Spleen (tissue), 7 donors: ENCODE data around the gene CACNB1.

ENCODE experiments used
- CTCF ChIP-seq, 11 experiments: fragments of 200-600 bp in 7 of 11; fragments of 450-650 bp in 4 of 11; sonication (generic) in 4 of 11; IDR thresholded peaks in 8 of 11; conservative IDR thresholded peaks in 3 of 11; 1 replicate in 7 of 11; 2 replicates in 4 of 11; pipeline versions ENCODE4 v1.4.0 to v1.8.0; 2016 to 2021; ENCODE audit warnings: antibody characterized with exemption in 11 of 11, inconsistent platforms in 4 of 11, mild to moderate bottlenecking in 1 of 11
- POLR2A ChIP-seq, 3 donors: fragments of 450-650 bp; IDR thresholded peaks; one replicate each; pipeline ENCODE4 v1.5.1; 2017; ENCODE audit warnings: antibody characterized with exemption in 3 of 3, mild to moderate bottlenecking in 1 of 3
- POLR2AphosphoS5 ChIP-seq, 3 donors: sonication (generic); formaldehyde crosslinking; IDR thresholded peaks; one replicate each; pipeline ENCODE4 v1.5.1; 2017; ENCODE audit warnings: antibody characterized with exemption in 3 of 3
- donor health status: DM: no; HTN: no; CAD: no; lungs with moderate emphysema.
- donor health status: DM: no; HTN: no; CAD: no.
- donor health status: DM: no; HTN: no; CAD: no.

- no peak for TF ChIP-seq POLR2AphosphoS5 (IDR thresholded peaks at IDR 0.05)
- TF ChIP-seq CTCF (IDR thresholded peaks at IDR 0.05 in 8 of 11, conservative IDR thresholded peaks at IDR 0.05 in 3 of 11) = no peak
- no peak for TF ChIP-seq POLR2A (IDR thresholded peaks at IDR 0.05)
These were observed 21.4 kb upstream of the CACNB1 start for GRCh38 chr17:39218906-39219305.
